CD4-positive, alpha-beta T cell treated with Interleukin-4 for 1 hour (primary cell): ENCODE measurements around the gene EVX1.
A peak's percentile ranks its signal among the peaks of the same experiment; 100 is the strongest.

ENCODE experiments used
- DNase-seq, 2 donors: peaks; one replicate each; pipeline ENCODE4 v3.0.0-alpha.2; 2020 to 2022

EVX1 gene

DNA sequence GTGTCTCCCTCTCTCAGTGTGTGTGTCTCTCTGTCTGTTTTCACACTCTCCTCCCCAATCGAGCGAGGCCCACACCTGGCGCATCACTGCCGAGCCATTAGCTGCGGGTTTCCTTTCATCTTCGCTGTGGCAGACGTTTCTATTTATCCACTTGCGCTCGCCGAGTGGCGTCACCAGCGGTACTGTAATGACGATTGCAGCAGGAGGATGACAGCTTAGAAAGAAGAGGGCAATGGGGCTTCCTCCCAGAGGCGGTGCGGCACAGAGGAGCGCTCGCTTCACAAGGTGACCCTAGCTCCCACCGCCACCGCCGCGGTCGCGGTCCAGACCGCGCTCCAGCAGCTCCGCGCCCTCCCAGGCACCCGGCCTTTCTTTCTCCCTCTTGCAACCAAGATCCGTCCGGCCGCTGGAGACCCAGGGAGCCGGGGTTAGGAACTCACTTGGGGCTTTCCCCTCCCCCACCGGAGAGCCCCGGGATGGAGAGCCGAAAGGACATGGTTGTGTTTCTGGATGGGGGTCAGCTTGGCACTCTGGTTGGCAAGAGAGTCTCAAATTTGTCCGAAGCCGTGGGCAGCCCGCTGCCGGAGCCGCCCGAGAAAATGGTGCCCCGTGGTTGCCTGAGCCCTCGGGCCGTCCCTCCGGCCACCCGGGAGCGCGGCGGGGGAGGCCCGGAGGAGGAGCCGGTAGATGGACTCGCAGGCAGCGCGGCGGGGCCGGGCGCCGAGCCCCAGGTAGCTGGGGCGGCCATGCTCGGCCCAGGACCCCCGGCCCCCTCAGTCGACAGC lies at the start of gene EVX1:
Gene EVX1 (plus strand): TSS at position 248 of the 785 bp plus-strand sequence. CDS start 229 bp downstream, at position 477.
- no peak for DNase-seq

DNA sequence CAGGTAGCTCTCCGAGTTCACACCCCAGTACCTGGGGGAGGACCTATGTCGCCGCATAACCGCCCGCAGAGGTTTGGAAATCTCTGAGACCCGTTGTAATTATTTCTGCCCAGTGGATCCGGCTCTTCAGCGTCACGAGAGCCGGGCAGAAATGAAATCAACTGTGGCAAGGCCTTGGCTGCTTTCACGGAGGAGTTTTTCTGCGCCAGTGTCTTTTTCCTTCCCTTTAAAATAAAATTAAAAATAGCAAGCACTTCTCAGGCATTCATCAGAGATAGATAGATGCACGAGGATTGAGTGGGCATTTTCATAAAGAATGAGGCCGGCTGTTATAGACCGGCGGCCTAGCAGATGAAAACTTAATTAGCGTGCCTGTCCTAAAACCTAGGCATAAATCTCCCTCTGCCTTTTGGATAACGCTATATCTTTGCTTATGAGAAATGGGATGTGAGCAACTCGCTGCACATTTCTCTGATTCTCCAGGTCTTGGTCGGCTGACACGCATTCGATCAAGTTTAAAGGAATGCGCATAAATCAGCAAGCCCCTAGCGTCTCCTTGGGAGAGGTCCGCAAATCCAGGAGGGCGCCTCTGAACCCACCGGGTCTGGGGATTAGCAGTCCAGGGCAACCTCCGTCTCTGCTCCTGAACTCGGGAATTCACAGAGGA lies 49.1 kb upstream of the EVX1 start:
- DNase-seq, result no peak

DNA sequence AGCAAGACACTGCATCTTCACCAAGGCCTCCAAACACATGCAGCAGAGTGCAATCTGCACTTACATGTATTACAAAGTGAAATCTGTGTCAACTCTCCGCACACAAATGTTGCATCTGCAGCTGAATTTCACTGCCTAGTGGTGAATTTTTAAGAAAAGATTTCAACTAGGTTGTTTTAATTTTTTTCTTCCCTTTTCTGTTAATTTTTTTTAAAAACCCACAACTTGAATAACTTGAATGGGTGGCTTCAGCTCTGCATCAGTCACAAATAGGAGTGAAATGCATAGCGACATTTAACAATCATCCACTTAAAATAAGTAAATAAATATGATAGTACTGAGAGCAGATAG lies 48.6 kb upstream of the EVX1 start:
- no peak for DNase-seq

DNA sequence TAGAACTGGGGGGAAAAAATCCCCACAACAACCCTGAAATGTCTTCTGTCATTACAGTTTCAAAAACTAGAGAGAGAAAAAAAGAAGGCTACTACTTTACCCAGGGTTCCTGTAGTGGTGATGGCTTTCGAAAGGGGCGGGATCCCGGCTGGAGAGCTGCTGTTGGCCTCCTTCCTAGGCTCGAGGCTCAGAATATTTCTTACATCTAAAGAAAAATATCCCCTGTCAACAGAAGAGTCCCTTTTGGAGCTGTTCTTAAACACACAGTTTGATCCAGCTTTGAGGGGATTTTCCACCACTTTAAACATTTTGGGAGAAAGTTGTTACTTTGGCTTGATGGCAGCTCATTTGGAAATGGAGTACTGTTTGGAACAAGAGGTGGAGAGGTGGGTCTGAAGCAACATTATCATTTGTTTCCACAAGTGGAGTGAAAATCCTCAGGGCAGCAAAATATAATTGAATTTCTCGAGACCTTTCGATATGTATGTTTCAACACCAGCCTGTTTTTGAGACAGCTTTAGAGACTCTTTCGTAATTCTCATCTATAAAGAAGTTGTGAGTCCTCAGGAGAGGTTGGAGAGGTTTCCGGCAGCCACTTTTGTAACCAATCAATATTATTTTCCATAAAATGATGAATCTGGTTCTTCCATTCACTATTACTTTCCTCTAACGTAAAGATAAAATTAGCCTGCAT lies 47.8 kb upstream of the EVX1 start:
- DNase-seq, result no peak

DNA sequence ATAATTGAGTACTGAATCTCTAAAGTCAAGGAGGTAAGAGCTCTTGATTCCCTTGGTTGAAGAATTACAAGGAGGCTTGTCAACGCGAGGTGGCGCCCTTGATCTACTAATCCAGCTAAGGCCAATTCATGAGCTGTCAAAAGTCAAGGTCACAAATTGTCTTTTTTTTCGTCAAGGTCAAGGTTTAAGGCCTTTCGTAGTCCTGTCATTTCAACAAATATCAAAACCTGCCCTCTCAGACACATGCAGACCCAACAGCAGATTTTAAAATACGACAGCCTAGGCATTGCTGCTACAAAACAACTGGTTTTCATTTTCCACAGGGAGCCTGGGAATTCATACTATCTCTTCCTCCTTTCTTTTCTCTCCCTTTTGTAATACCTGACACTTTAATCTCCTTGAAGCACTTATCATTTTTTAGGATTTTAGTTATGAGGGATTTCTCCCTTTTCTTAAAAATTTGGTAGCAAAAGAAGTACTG lies 46.3 kb upstream of the EVX1 start:
- peak; percentile 81 to 82 for DNase-seq

DNA sequence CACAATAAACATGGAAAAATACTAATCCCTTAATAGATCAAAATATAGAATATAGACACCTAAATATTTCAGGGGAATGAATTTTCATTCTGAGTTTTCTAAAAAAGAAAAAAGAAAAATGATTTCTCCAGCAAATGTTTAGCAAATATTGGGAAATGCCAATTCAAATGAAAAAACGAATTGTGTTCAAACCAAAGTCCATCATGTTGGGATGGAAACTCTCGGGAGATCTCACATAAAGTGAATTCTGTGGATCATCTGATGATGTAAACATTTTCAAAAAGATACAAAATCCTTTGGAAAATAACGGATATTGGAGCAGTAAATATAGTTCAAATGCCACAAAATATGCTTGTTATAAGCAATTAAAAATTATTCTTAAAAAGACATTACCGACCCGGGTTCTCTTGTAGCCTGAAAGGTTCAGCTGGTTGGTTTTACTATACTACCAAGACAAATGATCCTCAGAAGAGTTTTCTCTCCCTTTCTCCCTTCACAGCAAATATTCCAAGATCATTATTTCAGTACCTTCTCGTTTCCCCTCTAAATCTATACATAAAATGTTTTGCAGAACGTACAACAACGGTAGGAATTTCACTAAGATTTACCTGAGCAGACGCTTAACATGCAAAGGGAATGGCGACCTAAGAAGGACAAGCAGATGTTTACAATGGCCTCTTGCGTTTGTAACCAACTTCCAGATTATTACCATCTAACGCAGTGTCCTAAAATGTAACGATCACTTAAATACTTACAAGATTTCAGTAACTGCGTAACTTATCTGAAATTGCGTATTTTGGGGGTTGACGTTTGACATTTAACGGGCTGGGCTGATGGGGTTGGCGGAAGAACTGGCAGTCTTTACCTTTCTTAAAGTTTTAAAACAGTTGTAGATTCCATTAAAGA lies 45.2 kb upstream of the EVX1 start:
- DNase-seq, result no peak

DNA sequence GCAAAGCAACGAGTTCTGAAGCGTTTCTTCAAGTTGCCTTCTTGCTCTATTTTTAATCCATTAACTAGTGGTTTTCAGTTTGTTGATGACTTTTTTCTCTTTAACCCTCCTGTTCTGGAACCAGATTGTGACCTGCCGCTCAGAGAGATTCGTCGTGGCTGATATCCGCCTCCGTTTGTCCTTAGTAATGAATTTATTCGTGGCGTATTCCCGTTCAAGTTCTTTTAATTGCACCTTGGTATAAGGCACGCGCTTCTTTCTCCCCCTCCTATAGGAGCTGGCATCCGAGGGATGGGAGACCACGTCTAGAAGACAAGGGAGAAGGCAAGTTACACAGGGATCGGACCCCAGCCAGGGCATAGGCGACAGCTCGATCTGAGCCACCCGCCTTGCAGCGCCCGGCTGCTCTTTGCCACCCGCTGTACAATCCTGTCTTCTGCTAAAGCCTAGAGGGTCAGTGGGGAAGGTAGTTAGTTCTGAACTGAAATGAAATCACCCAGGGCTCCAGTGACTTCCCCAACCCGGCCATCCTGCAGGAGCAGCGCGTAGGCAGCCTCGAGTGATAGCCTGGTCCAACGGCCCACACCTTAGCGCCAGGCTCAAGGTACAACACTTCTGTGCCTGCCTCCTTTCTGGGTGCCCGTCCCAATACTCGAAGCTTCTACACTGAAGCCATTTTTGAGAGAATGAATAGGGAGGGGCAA lies 44.3 kb upstream of the EVX1 start:
- DNase-seq, result no peak

DNA sequence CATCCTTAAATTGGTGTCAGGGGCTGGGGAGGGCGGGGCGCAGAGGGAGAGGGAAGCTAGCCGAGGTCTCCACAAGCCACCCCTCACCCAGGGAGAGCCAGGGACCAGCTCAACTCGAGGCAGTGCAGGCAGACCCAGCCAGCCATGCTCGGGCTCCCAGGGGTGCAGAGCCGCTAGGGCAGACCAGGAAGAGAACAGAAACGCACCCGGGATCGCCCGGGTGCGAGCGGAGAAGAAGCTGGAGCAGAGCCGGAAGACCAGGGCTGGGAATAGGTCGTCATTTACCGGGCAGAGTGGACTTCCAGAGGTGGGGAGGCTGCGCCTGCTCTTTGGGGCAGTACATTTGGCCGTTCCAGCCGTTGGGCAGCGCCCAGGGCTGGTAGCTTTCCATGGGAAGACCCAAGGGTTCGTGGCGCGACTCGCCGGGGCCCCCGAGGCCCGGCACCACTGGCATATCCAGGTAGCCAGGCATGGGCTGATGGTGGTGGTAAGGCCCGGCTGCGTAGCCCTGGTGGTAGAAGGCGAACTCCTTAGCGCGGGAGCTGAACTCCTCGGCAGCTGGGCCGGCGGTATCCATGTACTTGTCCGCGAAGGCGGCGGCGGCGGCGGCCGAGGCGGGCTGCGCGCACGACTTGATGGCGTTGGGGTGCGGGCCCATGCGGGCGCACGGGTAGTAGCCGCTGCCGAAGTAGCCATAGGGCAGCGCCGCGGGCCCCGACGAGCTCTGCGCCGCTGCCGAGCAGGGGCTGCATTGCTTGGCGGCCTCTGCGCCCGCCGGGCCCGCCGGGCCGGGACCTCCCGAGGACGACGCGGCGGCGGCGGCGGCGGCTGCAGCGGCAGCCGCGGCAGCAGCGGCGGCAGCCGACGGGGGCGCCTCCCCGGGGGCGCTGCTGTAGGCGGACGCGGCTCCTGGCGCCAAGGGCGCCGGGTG lies 43.5 kb upstream of the EVX1 start:
- no peak for DNase-seq

DNA sequence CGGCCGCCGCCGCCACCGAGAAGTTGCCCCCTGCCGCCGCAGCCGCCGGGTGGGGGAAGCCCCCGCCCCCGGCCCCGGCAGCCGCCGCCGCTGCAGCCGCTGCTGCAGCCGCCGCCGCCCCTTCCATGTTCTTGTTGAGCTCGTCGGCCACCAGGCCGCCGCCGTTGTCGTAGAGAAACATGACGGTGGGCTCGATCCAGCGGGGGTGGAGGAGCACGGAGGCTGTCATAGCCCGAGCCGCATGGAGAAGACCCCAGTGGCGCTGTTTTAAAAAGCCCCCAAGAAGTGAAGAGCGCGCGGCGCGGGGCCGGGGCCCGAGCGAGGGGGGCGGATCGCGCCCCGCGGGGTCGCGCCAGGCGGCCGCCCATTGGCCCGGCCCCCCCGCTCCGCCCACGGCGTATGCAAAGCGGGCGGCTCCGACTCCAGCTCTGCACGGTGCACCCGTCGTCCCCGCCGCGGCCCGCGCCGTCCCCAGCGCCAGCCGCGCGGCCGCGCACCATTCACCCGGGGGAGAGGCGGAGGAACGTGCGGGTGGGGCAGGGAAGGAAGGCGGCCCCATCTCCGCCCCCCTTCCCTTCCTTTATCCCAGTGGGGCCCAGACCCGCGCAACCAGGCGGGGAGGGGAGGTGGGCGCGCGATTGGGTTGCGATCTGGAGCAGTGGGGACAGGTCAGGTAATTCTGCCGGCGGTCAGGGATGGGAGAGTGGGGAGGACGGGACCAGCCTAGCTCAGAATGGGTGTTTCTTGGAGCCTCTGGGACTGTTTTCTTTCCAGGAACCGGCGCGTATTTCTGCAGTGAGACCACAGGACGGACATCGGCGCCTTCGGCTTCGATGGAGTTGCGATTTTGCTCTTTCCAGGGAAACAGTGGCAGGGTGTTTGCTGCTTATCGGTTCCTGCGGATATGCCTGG lies 42.5 kb upstream of the EVX1 start, which contains the start of gene HOXA13:
Gene HOXA13 (minus strand): TSS at position 243 of the 912 bp plus-strand sequence. CDS start 14 bp downstream, at position 229.
- DNase-seq, result no peak

DNA sequence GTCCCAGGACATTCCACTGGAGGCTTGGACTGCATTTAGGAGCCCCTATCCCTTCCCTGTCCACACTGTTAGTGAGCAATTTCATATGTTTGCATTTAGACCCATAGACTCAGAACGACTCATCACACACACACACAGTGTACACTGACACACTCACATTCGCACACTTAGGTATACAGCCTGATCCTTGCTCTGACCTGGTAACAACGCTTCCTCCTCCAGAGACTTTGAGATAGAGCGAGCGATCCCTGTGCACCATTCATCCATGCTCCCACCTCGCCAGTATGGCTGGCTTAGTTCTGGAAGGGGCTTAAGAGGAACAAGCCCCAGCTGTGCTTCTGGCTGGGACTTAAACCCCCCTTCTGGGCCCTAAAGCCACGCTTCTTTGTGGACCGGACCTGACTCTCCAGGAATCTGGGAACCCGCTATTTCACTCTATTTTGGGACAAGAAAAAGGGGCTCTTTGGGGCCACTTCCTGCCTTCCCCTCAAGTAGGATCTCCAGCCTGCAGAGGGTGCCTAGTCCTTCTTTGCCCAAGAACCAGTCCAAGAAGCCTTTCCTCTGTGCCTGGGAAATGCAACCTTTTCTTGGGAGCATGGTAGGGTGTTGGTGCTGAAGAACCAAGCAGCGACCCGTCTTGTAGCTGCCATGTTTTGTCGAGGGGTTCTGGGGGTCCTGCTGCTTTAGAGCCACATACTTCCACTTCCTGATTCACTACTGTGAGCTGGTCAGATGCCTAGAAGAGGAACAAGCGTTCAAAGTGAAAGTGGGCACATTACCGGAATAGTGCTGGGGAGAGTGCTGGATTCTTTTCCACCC lies 41.6 kb upstream of the EVX1 start:
- no peak for DNase-seq

DNA sequence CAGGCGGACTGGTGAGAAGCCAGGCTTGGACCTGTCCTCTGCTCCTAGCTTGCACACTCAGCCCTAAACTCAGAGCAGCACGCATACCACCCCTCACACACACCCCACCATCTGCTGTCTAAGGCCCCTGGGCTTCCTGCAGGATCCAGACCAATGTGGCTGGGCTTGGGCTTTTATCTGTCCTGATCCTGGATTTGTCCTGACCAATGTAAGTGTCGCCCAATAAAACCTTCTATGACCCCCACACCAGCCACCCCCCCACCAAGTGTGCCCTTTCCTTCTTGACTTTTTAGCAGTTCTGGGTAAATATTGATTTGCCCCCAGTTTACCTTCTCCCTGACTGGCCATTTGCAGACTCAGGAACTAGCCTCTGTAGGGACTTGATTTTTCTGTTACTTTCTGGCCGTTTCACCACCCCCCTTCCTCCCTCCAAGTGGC lies 41.0 kb upstream of the EVX1 start:
- no peak for DNase-seq

DNA sequence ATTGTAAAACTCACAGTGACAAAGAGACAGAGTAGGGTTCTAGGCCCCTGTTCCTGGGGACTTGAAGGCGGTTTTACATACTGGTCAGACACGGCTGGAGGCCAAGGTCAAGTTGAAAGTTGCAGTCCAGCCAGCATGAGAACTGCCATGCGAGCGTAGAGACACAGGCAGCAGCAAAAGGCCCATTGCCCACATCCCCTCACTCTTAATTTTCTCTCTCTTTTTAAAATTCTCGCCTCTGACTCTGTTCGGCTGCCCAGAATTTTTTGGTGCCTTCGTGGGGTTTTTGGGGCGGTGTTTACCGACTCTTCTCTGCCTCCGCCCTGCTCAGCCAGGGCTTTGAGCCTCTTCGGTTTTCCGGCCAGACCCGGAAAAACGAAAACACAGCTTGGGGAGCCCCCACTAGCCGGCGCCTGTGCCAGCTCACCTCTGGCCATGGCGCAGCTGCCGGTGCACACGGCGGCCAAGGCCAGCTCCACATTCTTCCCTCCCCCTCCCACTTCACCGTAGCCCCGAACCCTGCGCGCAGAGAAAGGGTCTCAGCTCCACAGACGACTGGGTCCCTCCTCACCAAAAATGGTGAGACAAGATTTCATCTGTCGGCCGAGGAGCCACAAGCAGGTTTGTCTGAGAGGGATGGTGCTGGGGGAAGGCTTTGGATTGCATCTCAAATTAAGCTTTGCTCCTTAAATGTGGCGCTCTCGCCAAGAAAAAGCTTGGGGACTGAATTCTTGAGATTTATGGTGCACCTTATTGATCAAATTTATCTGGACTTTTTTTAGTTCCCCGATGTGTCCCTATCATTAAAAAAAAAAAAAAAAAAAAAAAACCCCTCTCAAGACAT lies 40.4 kb upstream of the EVX1 start:
- DNase-seq, result no peak

DNA sequence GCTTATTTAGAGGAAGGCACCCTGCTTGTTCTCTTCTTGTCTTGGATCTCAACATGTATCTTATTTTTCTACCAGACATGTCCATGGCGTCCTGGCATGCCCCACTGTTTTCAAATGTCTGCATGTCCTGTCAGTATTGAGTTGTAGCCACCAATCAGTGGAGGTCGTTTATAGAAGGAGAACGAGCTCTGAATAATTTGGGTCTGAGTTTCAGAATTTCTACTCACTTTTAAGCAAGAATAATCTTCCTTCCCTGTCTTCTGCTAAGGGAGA lies 39.8 kb upstream of the EVX1 start:
- DNase-seq, result no peak

DNA sequence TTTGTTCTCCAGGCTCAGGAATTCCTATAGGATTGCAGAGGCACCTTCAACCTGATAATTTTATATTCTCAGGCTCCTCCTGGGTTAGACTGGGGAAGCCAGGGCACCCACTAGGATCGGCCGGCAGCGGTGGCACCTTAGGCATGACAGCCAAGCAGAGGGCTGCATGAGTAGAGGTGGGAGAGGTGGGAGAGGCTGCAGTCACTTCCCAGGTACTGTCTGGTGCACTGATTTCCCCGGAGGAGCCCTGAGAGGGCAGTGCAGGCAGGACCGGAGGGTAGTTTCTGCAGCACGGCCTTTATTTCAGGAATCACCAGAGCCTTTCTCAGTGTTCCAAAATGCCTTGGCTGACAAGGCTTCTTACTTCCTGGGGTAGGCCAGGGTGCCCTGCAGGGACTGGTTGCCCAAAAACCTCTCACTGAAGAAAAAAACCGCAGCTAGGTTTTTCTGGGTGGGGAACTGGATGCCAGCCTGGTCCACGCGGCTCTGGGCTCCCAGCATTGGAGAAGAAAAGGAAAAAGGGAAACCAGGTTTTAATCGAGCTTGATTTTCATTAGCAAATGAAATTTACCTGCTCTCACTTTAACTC lies 39.1 kb upstream of the EVX1 start:
- DNase-seq, result no peak

DNA sequence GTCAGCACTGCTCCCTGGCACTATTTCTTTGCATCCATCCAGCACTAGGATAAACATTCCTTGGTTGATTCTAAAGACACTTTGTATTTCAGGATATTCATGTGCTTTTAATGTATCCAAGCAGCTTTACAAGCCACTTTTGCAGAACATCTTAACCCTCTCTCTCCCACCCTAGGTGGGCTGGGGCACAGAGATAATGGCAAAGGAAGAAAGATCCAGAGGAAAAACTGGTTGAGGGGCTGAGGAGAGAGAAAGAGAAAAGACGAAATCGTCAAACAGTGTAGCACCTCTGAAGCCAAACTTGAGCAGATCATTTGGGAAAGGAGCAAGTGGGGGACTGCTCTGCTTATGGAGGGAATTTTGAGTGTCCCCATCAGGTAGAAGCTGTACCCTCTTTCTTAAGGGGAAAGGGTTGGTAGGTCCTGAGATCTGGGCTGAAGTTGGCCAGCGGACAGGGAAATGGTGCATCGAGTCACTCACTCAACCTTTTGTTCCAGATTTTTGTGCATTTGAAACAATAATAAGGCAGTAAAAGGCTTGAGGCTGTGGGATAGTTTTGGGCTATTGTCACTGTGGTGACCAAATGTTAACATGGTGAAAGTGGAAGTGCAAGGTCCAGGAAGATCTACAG lies 38.5 kb upstream of the EVX1 start:
- DNase-seq, result no peak

DNA sequence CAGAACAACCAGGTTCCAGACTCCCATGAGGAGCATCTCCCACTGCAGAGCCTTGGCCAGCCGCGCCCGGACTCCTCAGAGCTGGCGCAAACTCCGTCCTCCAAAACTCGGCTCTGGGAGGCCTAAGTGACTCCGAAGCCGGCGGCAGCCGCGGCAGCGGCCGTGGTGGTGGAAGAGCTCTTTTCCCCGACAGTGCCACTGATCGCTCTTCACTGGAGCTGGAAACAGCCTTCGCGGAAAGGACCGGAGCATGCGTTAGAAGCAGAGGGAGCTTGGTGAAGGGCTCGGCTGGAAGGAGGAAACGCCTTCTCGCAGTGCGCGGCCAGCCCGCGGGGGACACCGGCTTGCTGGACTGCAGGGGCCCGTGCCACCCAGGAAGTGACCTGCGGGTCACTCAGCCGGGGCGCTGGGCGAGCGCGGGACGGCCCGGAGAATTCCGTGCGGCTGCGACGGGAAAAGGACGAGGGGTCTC lies 37.7 kb upstream of the EVX1 start:
- DNase-seq, result no peak
